Calu3 (cell line): ENCODE measurements around the gene BTNL8. TPM values are rescaled to one million over a fixed set of nuclear protein-coding genes. Genes with fewer than 3 reads are reported as not detected.

ENCODE experiments used
- BruUV-seq: library from RNA; stranded (reverse); fragments of 400-500 nt; replicated peaks from 2 replicates; lab custom pipeline; 2021; lab: Mats Ljungman, UMichigan
- CTCF ChIA-PET: fragments of 300-600 bp; sonication (Branson Sonifier 250); formaldehyde crosslinking; loops from one replicate; lab custom pipeline; 2022; ENCODE audit warnings: antibody characterized with exemption; lab: Charles Lee
- DNase-seq: peaks from one replicate; pipeline ENCODE4 v3.0.0; 2022
- H3K27ac Mint-ChIP-seq: one replicate; pipeline ENCODE4 v1.8.0; 2022; ENCODE audit warnings: mixed read lengths; ENCODE audit not compliant: unreplicated experiment
- H3K27me3 Mint-ChIP-seq: one replicate; pipeline ENCODE4 v1.8.0; 2022; ENCODE audit warnings: mixed read lengths; ENCODE audit not compliant: unreplicated experiment
- H3K36me3 Mint-ChIP-seq: one replicate; pipeline ENCODE4 v1.8.0; 2022; ENCODE audit warnings: mild to moderate bottlenecking, moderate library complexity, mixed read lengths; ENCODE audit not compliant: insufficient read depth, unreplicated experiment
- H3K4me1 Mint-ChIP-seq: one replicate; pipeline ENCODE4 v1.8.0; 2022; ENCODE audit warnings: mild to moderate bottlenecking, low read depth, mixed read lengths; ENCODE audit not compliant: unreplicated experiment
- H3K4me3 Mint-ChIP-seq: one replicate; pipeline ENCODE4 v1.8.0; 2022; ENCODE audit warnings: mild to moderate bottlenecking, low read depth, moderate library complexity, mixed read lengths; ENCODE audit not compliant: unreplicated experiment
- H3K9me3 Mint-ChIP-seq: one replicate; pipeline ENCODE4 v1.8.0; 2022; ENCODE audit warnings: low read depth, mixed read lengths; ENCODE audit not compliant: unreplicated experiment
- CTCF ChIP-seq: fragments of 200-600 bp; IDR thresholded peaks from one replicate; pipeline ENCODE4 v1.8.0; 2022; ENCODE audit warnings: antibody characterized with exemption; ENCODE audit not compliant: unreplicated experiment
- intact Hi-C: fragments of 100-400 bp; cut with micrococcal nuclease; formaldehyde crosslinking; loops from one replicate; pipeline ENCODE4 v1.10.0; 2022; ENCODE audit not compliant: unreplicated experiment
- total RNA-seq: library from RNA; stranded (reverse); gene quantifications from 2 replicates; pipeline ENCODE4 v1.2.3, GENCODE V29; 2022

Gene BTNL8
- total RNA-seq, 1 experiment from 2014 or later: not detected

GRCh38 chr5:180988592-180988991 is 89.6 kb downstream of the BTNL8 start, which contains the start of gene BTNL3:
BTNL3 (plus strand) TSS chr5:180988846; CDS start chr5:180989029, 183 bp downstream.
- Mint-ChIP-seq H3K4me1 (no peaks in the 10 kb centered on the region), H3K4me3 (no peak within 1 kb of the TSS), H3K9me3 (peaks cover 3% of the 10 kb centered on the region), H3K27me3 (peaks cover 21% of the 10 kb centered on the region), H3K36me3 (no peaks in the 10 kb centered on the region), H3K27ac (no peak within 1 kb of the TSS)
- no peak for TF ChIP-seq CTCF
- no peak for DNase-seq
- BruUV-seq: no TSS peak
- CTCF ChIA-PET: interaction anchor here (0.9 kb wide), 1 partner anchor 12 kb away, joined by 3 read pairs; no protein-coding TSS in a partner anchor
- intact Hi-C loops: no loop called here

- no peaks in the 10 kb centered on the region for H3K36me3 Mint-ChIP-seq
- DNase-seq: no peak
- no peak for TF ChIP-seq CTCF
- BruUV-seq: no TSS peak
- no peak overlapping the region for H3K27ac Mint-ChIP-seq
- peaks cover 3% of the 10 kb centered on the region for H3K9me3 Mint-ChIP-seq
- peaks cover 21% of the 10 kb centered on the region for H3K27me3 Mint-ChIP-seq
- H3K4me3 Mint-ChIP-seq: no peak overlapping the region
- CTCF ChIA-PET: no interaction called here
- intact Hi-C loops: no loop called here
- no peaks in the 10 kb centered on the region for H3K4me1 Mint-ChIP-seq
Measured at GRCh38 chr5:180990086-180990881, 91.3 kb downstream of the BTNL8 start.

- TF ChIP-seq CTCF: no peak
- Mint-ChIP-seq H3K9me3 (peaks cover 3% of the 10 kb centered on the region), H3K4me3 (no peak overlapping the region), H3K36me3 (no peaks in the 10 kb centered on the region), H3K27me3 (peaks cover 21% of the 10 kb centered on the region), H3K4me1 (no peaks in the 10 kb centered on the region), H3K27ac (no peak overlapping the region)
- no TSS peak for BruUV-seq
- CTCF ChIA-PET: no interaction called here
- intact Hi-C loops: no loop called here
- DNase-seq: no peak
Measured at GRCh38 chr5:180990882-180991242, 91.9 kb downstream of the BTNL8 start.

Other genes with a start within 250 kb of the BTNL8 start
- gene FLT4, start 249.6 kb upstream of the BTNL8 start, total RNA-seq: not detected in 2 replicates
- gene OR2Y1, start 159.1 kb upstream of the BTNL8 start, total RNA-seq: not detected in 2 replicates
- gene MGAT1, start 96.4 kb upstream of the BTNL8 start, total RNA-seq: 77.5 and 86.4 TPM in 2 replicates
- 43.5 and 46.4 TPM in 2 replicates for gene ZFP62, start 37.9 kb upstream of the BTNL8 start, total RNA-seq
- gene BTNL3, start 89.7 kb downstream of the BTNL8 start, total RNA-seq: not detected in 2 replicates
- gene BTNL9, start 141.1 kb downstream of the BTNL8 start, total RNA-seq: 5.0 and 5.8 TPM in 2 replicates
- not detected in 2 replicates for gene OR2V1, start 232.0 kb downstream of the BTNL8 start, total RNA-seq
- not detected in 2 replicates for gene OR2V2, start 248.4 kb downstream of the BTNL8 start, total RNA-seq